GM23338 (cell line): ENCODE results near the gene TFIP11. TPM values are rescaled to one million over a fixed set of nuclear protein-coding genes. Genes with fewer than 3 reads are reported as not detected.

Source experiments
- ATAC-seq: fragments of 200-7000 bp; cut with Tn5 transposase; 3 replicates; pipeline ENCODE4 v1.9.1; 2020
- DNase-seq: peaks from one replicate; pipeline ENCODE4 v3.0.0-alpha.2; 2015; ENCODE audit warnings: low spot score
- H2AFZ ChIP-seq: fragments of 200-600 bp; sonication (generic); 2 replicates; pipeline ENCODE4 v1.8.0; 2016; ENCODE audit warnings: antibody characterized with exemption, mild to moderate bottlenecking, moderate library complexity
- H3F3A ChIP-seq: fragments of 200-600 bp; sonication (generic); replicated peaks from 2 replicates; pipeline ENCODE4 v1.8.0; 2017; ENCODE audit warnings: antibody characterized with exemption, mixed run types, low read depth
- H3K27ac ChIP-seq: fragments of 200-600 bp; sonication (generic); 2 replicates; pipeline ENCODE4 v1.6.1; 2016; ENCODE audit warnings: low read depth
- H3K27me3 ChIP-seq: fragments of 200-600 bp; sonication (generic); 2 replicates; pipeline ENCODE4 v1.8.0; 2016; ENCODE audit warnings: mild to moderate bottlenecking, mixed run types, moderate library complexity; ENCODE audit not compliant: insufficient read depth
- H3K36me3 ChIP-seq: fragments of 200-600 bp; sonication (generic); 2 replicates; pipeline ENCODE4 v1.8.0; 2016; ENCODE audit warnings: mild to moderate bottlenecking; ENCODE audit not compliant: insufficient read depth
- H3K4me1 ChIP-seq: fragments of 200-600 bp; sonication (generic); 2 replicates; pipeline ENCODE4 v1.8.0; 2016; ENCODE audit warnings: mild to moderate bottlenecking, moderate library complexity; ENCODE audit not compliant: insufficient read depth
- H3K4me2 ChIP-seq: fragments of 200-600 bp; sonication (generic); 2 replicates; pipeline ENCODE4 v1.7.1; 2017; ENCODE audit warnings: mixed run types
- H3K4me3 ChIP-seq: fragments of 200-600 bp; sonication (generic); 2 replicates; pipeline ENCODE4 v1.6.1; 2016; ENCODE audit warnings: mixed run types
- H3K79me2 ChIP-seq: fragments of 200-600 bp; sonication (generic); replicated peaks from 2 replicates; pipeline ENCODE4 v1.8.0; 2017; ENCODE audit warnings: mild to moderate bottlenecking; ENCODE audit not compliant: insufficient read depth
- H3K9me2 ChIP-seq: fragments of 200-600 bp; sonication (generic); 2 replicates; pipeline ENCODE4 v1.8.0; 2017; ENCODE audit not compliant: insufficient read depth
- H4K20me1 ChIP-seq: fragments of 200-600 bp; sonication (generic); replicated peaks from 2 replicates; pipeline ENCODE4 v1.8.0; 2017; ENCODE audit warnings: mild to moderate bottlenecking; ENCODE audit not compliant: insufficient read depth
- H3K27ac Mint-ChIP-seq: 2 replicates; pipeline ENCODE4 v1.8.0; 2020; ENCODE audit warnings: inconsistent platforms, mild to moderate bottlenecking, moderate library complexity, mixed read lengths
- H3K27me3 Mint-ChIP-seq: 3 replicates; pipeline ENCODE4 v1.8.0; 2022; ENCODE audit warnings: low read depth, mild to moderate bottlenecking, moderate library complexity, mixed read lengths, inconsistent platforms; ENCODE audit not compliant: insufficient read depth, poor library complexity
- H3K36me3 Mint-ChIP-seq: 3 replicates; pipeline ENCODE4 v1.8.0; 2021; ENCODE audit warnings: low read depth, mild to moderate bottlenecking, inconsistent platforms, moderate library complexity, mixed read lengths
- H3K4me1 Mint-ChIP-seq: 3 replicates; pipeline ENCODE4 v1.8.0; 2020; ENCODE audit warnings: mild to moderate bottlenecking, inconsistent platforms, mixed read lengths
- H3K4me3 Mint-ChIP-seq: 3 replicates; pipeline ENCODE4 v1.8.0; 2021; ENCODE audit warnings: moderate library complexity, mild to moderate bottlenecking, inconsistent platforms, mixed read lengths
- H3K9me3 Mint-ChIP-seq: 3 replicates; pipeline ENCODE4 v1.8.0; 2020; ENCODE audit warnings: moderate library complexity, mild to moderate bottlenecking, inconsistent platforms, mixed read lengths
- CREB1 ChIP-seq: fragments of 250-450 bp; sonication (Bioruptor Pico); IDR thresholded peaks from 2 replicates; pipeline ENCODE4 v1.5.0; 2020; ENCODE audit warnings: low read depth, mild to moderate bottlenecking, moderate library complexity
- EZH2 ChIP-seq: fragments of 200-600 bp; sonication (generic); IDR thresholded peaks from one replicate; pipeline ENCODE4 v1.8.0; 2017; ENCODE audit warnings: antibody characterized with exemption, mild to moderate bottlenecking, low read depth; ENCODE audit not compliant: unreplicated experiment
- EZH2phosphoT487 ChIP-seq: fragments of 200-600 bp; sonication (generic); IDR thresholded peaks from one replicate; pipeline ENCODE4 v1.8.1; 2018; ENCODE audit warnings: antibody characterized with exemption; ENCODE audit not compliant: unreplicated experiment
- JUNB ChIP-seq: IDR thresholded peaks from one replicate; pipeline ENCODE4 v1.6.1; 2016; ENCODE audit warnings: antibody characterized with exemption; ENCODE audit not compliant: unreplicated experiment
- NANOG ChIP-seq: IDR thresholded peaks from 2 replicates; pipeline ENCODE4 v1.6.1; 2016; ENCODE audit warnings: antibody characterized with exemption, borderline replicate concordance
- POLR2AphosphoS5 ChIP-seq: IDR thresholded peaks from 2 replicates; pipeline ENCODE4 v1.6.1; 2016; ENCODE audit warnings: antibody characterized with exemption, low read depth
- STAT1 ChIP-seq: IDR thresholded peaks from one replicate; pipeline ENCODE4 v1.6.1; 2016; ENCODE audit warnings: antibody characterized with exemption; ENCODE audit not compliant: unreplicated experiment
- ZNF331 ChIP-seq: fragments of 250-450 bp; sonication (Bioruptor Pico); IDR thresholded peaks from 2 replicates; pipeline ENCODE4 v1.5.0; 2020; ENCODE audit warnings: low read depth, mild to moderate bottlenecking, moderate library complexity
- polyA plus RNA-seq: library from polyadenylated mRNA; unstranded; fragments of >200 nt; fragmentation: Nextera tagmentation; extraction: Ambion mirVana; gene quantifications from 2 replicates; pipeline ENCODE4 v1.2.1, GENCODE V29; 2016
- total RNA-seq: library from RNA; depleted of rRNA; stranded (reverse); fragments of >200 nt; shearing (Covaris generic); gene quantifications from 2 replicates; pipeline ENCODE4 v1.2.3, GENCODE V29; 2014
- TF ChIP-seq, protein P1 (sequence below): IDR thresholded peaks from 2 replicates; pipeline ENCODE4 v1.6.1; 2016; ENCODE audit warnings: antibody characterized with exemption
- TF ChIP-seq, protein P2 (sequence below), 2 experiments: fragments of 200-600 bp in 1 of 2; sonication (generic) in 1 of 2; conservative IDR thresholded peaks; 2 replicates each; pipeline versions ENCODE4 v1.5.1 to v1.6.1; 2016 to 2017; ENCODE audit warnings: antibody characterized with exemption in 2 of 2, low read depth in 2 of 2, mild to moderate bottlenecking in 2 of 2, moderate library complexity in 1 of 2
- TF ChIP-seq, protein P3 (sequence below): IDR thresholded peaks from one replicate; pipeline ENCODE4 v1.6.1; 2018; ENCODE audit warnings: antibody characterized with exemption; ENCODE audit not compliant: unreplicated experiment

TFIP11 gene
- total and polyA plus RNA-seq, 2 experiments from 2014 or later = 17.1 to 26.2 TPM

DNA sequence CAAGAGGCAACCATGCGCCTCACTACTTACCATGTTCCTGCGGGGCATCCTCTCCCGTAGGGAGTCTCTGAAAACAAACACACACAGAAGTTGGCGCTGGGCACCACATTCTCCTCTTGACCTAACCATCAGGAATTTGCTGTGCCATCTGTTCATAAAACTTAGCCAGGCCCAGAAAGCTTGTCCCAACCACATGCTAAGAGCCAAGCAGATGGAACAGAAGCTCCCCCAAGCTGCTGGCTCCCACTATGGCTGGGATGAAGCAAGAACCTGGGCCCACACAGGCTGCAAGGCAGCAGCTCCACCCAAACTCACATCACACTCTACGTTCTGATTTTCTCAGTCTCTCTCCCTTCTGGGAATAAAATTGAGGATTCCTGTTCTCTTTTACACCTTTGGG is 46.1 kb downstream of the TFIP11 start:
- peaks cover 40% of the 10 kb centered on the region for H3K36me3 ChIP-seq
- H3K9me3 Mint-ChIP-seq = no peaks in the 10 kb centered on the region
- no peak for ATAC-seq

DNA sequence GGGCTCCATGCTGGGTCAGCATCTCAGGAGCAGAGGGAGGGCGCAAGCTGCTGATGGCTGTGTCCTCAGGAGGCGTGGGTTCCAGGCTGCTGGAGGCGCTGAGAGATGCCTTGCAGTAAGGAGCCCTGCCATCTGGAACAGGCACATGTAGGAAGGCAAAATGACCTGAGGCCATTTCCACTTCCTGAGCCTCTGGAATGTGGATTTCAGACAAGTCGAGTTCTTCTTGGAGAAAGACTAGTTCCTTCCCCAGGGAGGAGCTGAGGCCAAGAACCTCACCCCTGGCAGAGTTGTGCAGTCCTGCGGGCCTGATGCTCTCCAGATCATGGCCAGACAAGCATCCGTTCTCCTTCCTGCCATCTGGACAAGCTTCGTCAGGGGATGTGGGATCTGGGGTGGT is 48.0 kb downstream of the TFIP11 start:
- peaks cover 11% of the 10 kb centered on the region; the same call in 1 of the 2 replicates for H3F3A ChIP-seq
- no peak overlapping the region for H3K27ac ChIP-seq
- no peak for DNase-seq
- H3K9me3 Mint-ChIP-seq = no peaks in the 10 kb centered on the region
- H3K4me1 ChIP-seq = no peaks in the 10 kb centered on the region
- H3K4me2 ChIP-seq = no peak overlapping the region
- no peak overlapping the region for H3K4me3 Mint-ChIP-seq
- H2AFZ ChIP-seq = no peak overlapping the region
- H3K27ac Mint-ChIP-seq = no peak overlapping the region
- peaks cover 68% of the 10 kb centered on the region for H3K36me3 Mint-ChIP-seq
- no peak overlapping the region for H3K4me3 ChIP-seq
- no peaks in the 10 kb centered on the region for H3K27me3 ChIP-seq
- peaks cover 6% of the 10 kb centered on the region; the same call in 2 of the 3 replicates for H3K4me1 Mint-ChIP-seq
- peaks cover 2% of the 10 kb centered on the region for H3K27me3 Mint-ChIP-seq
- H3K36me3 ChIP-seq = peaks cover 28% of the 10 kb centered on the region
- H3K79me2 ChIP-seq = peaks cover 15% of the 10 kb centered on the region; the same call in 1 of the 2 replicates
- no peaks in the 10 kb centered on the region; the same call in none of the 2 replicates for H4K20me1 ChIP-seq
- H3K9me2 ChIP-seq = no peaks in the 10 kb centered on the region
- ATAC-seq = no peak
- TF ChIP-seq POLR2AphosphoS5 = no peak
- TF ChIP-seq ZNF331 (CRISPR knock-in tag) = no peak
- no peak for TF ChIP-seq EZH2
- TF ChIP-seq, protein P1, sequence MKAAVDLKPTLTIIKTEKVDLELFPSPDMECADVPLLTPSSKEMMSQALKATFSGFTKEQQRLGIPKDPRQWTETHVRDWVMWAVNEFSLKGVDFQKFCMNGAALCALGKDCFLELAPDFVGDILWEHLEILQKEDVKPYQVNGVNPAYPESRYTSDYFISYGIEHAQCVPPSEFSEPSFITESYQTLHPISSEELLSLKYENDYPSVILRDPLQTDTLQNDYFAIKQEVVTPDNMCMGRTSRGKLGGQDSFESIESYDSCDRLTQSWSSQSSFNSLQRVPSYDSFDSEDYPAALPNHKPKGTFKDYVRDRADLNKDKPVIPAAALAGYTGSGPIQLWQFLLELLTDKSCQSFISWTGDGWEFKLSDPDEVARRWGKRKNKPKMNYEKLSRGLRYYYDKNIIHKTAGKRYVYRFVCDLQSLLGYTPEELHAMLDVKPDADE = no peak
- TF ChIP-seq NANOG = no peak
- TF ChIP-seq JUNB = no peak
- TF ChIP-seq EZH2phosphoT487 = no peak
- TF ChIP-seq, protein P2, sequence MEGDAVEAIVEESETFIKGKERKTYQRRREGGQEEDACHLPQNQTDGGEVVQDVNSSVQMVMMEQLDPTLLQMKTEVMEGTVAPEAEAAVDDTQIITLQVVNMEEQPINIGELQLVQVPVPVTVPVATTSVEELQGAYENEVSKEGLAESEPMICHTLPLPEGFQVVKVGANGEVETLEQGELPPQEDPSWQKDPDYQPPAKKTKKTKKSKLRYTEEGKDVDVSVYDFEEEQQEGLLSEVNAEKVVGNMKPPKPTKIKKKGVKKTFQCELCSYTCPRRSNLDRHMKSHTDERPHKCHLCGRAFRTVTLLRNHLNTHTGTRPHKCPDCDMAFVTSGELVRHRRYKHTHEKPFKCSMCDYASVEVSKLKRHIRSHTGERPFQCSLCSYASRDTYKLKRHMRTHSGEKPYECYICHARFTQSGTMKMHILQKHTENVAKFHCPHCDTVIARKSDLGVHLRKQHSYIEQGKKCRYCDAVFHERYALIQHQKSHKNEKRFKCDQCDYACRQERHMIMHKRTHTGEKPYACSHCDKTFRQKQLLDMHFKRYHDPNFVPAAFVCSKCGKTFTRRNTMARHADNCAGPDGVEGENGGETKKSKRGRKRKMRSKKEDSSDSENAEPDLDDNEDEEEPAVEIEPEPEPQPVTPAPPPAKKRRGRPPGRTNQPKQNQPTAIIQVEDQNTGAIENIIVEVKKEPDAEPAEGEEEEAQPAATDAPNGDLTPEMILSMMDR (conservative IDR thresholded peaks at IDR 0.05; ENCODE audit: low read depth in 2 of 2) = no peak
- TF ChIP-seq, protein P3, sequence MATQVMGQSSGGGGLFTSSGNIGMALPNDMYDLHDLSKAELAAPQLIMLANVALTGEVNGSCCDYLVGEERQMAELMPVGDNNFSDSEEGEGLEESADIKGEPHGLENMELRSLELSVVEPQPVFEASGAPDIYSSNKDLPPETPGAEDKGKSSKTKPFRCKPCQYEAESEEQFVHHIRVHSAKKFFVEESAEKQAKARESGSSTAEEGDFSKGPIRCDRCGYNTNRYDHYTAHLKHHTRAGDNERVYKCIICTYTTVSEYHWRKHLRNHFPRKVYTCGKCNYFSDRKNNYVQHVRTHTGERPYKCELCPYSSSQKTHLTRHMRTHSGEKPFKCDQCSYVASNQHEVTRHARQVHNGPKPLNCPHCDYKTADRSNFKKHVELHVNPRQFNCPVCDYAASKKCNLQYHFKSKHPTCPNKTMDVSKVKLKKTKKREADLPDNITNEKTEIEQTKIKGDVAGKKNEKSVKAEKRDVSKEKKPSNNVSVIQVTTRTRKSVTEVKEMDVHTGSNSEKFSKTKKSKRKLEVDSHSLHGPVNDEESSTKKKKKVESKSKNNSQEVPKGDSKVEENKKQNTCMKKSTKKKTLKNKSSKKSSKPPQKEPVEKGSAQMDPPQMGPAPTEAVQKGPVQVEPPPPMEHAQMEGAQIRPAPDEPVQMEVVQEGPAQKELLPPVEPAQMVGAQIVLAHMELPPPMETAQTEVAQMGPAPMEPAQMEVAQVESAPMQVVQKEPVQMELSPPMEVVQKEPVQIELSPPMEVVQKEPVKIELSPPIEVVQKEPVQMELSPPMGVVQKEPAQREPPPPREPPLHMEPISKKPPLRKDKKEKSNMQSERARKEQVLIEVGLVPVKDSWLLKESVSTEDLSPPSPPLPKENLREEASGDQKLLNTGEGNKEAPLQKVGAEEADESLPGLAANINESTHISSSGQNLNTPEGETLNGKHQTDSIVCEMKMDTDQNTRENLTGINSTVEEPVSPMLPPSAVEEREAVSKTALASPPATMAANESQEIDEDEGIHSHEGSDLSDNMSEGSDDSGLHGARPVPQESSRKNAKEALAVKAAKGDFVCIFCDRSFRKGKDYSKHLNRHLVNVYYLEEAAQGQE = no peak
- no peak for TF ChIP-seq CREB1 (CRISPR knock-in tag)
- no peak for TF ChIP-seq STAT1

More for the DNA sequence above, 46.1 kb downstream of the TFIP11 start:
- Mint-ChIP-seq H3K27me3 (peaks cover 2% of the 10 kb centered on the region), H3K36me3 (peaks cover 76% of the 10 kb centered on the region), H3K27ac (no peak overlapping the region), H3K4me3 (no peak overlapping the region), H3K4me1 (peaks cover 6% of the 10 kb centered on the region; the same call in 2 of the 3 replicates)
- H3K4me2 ChIP-seq = no peak overlapping the region
- H3F3A ChIP-seq = no peaks in the 10 kb centered on the region
- no peak overlapping the region for H3K27ac ChIP-seq
- H3K4me1 ChIP-seq = no peaks in the 10 kb centered on the region
- H2AFZ ChIP-seq = no peak overlapping the region
- TF ChIP-seq ZNF331 (CRISPR knock-in tag) = no peak
- H3K4me3 ChIP-seq = no peak overlapping the region
- H3K27me3 ChIP-seq = no peaks in the 10 kb centered on the region
- no peaks in the 10 kb centered on the region for H3K79me2 ChIP-seq
- H4K20me1 ChIP-seq = no peaks in the 10 kb centered on the region; the same call in none of the 2 replicates
- no peak for DNase-seq
- no peaks in the 10 kb centered on the region for H3K9me2 ChIP-seq
